NCI-H510A treated with DMSO at 0.1 percent for 48 hours (cell line): Measurements from ENCODE around the gene MIF.
"Not testable (repeated sequence)": the region's sequence is repeated elsewhere in the genome, so short reads cannot be mapped to it uniquely, and the experiment has no call there.

Experiments used
- DNase-seq: peaks from one replicate; lab custom pipeline; 2025; lab: John Stamatoyannopoulos, UW

Gene MIF

DNA sequence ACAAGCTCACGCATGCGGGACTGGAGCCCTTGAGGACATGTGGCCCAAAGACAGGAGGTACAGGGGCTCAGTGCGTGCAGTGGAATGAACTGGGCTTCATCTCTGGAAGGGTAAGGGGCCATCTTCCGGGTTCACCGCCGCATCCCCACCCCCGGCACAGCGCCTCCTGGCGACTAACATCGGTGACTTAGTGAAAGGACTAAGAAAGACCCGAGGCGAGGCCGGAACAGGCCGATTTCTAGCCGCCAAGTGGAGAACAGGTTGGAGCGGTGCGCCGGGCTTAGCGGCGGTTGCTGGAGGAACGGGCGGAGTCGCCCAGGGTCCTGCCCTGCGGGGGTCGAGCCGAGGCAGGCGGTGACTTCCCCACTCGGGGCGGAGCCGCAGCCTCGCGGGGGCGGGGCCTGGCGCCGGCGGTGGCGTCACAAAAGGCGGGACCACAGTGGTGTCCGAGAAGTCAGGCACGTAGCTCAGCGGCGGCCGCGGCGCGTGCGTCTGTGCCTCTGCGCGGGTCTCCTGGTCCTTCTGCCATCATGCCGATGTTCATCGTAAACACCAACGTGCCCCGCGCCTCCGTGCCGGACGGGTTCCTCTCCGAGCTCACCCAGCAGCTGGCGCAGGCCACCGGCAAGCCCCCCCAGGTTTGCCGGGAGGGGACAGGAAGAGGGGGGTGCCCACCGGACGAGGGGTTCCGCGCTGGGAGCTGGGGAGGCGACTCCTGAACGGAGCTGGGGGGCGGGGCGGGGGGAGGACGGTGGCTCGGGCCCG is at the start of gene MIF:
Gene MIF, plus strand, starts transcription at position 439 of the 765 bp plus-strand sequence. Its CDS starts 92 bp downstream, at position 531.
- DNase-seq = peak; percentile 80

DNA sequence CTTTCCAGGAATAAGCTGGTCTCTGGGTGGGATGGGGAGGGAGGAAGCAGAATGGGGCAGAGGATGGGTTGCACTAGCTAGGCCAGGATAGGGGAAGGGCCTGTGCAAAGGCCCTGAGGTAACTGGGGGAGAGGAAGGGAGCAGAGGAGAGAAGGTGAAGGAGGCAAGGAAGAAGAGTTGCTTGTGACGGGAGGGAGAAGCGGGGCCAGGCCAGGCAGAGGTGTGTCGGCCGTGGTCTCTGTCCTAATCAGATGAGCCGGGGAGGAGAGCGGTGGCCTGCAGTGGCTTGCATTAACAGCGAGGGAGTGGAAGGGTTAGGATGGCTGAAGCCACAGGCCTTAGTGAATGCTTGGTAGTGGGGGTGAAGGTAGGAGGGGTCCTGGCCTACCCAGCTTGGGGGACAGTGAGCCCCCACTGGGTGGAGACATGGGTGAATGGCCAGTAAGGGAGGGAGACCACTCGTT is 49.4 kb upstream of the MIF start:
- DNase-seq = no peak

DNA sequence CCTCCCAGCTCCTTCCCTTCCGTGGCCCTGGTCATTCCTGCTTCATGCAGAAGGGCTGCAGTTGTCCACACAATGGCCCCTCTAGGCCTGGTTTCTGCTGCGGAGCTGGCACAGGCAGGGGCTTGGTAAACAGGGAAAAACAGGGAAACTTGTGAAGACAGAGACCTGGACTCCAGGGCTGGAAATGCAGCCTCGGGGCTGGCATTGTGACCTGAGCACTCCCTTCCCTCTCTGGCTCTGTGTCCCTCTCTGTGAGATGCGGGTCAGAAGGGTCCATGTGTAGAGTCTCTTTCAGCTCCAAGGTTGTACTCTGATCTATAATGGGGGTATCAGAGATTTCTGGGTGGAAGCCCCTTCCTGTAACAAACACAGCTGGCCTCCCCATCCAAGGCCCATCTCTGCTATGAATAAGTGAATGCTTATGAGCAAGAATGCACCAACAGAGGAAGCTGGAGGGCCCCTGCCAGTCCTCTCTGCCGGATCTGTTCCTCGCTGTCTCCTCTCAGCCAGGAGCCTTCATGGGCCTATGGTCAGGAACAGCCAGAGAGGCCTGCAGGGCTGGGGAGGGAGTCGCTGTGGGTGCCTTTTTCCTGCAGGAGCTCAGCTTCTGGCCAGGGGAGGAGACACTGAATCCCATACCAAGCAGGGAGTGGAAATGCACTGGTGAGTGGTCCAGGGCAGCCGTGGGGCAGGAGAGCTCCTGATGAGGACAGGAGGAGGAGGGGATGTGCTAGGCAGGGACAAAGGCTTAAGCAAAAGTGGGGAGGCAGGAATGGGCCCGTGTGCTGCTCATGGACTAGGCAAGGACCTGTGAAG is 48.7 kb upstream of the MIF start:
- no peak for DNase-seq

DNA sequence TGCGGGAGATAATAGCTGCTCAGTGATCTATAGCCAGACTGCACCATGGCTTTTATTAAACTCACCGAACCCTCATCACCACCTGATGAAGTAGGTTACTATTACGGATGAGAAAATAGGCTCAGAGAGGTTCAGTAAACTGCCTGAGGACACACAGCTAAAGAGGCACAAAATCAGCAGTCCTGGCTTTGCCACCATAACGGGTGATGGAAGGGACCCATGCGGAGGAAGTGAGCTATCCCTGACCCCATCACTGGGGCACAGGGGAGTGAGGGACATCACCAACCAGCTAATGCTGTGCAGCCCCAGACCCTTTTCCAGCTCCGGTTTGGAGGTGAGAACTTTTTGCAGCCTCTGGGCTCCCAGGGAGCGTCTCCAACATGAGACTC is 48.1 kb upstream of the MIF start:
- no peak for DNase-seq

DNA sequence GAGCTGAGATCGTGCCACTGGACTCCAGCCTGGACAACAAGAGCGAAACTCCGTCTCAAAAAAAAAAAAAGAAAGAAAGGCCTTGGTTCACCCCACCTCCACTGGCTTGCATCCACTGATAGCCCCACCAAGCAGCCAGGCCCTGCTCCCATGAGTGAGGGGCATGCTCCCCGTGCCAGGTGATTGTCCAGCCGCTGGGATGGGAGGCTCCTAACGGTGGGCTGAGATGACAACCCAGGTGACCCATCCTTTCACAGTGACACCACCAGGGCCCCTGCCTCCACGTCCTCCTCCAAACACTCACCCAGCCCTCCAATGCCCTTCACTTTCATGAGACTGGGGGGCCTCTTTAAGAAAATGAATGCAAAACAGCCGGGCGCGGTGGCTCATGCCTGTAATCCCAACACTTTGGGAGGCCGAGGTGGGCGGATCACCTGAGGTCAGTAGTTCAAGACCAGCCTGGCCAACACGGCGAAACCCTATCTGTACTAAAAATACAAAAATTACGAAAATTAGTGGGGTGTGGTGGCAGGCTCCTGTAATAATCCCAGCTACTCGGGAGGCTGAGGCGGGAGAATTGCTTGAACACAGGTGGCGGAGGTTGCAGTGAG is 46.8 kb upstream of the MIF start:
- no peak for DNase-seq

DNA sequence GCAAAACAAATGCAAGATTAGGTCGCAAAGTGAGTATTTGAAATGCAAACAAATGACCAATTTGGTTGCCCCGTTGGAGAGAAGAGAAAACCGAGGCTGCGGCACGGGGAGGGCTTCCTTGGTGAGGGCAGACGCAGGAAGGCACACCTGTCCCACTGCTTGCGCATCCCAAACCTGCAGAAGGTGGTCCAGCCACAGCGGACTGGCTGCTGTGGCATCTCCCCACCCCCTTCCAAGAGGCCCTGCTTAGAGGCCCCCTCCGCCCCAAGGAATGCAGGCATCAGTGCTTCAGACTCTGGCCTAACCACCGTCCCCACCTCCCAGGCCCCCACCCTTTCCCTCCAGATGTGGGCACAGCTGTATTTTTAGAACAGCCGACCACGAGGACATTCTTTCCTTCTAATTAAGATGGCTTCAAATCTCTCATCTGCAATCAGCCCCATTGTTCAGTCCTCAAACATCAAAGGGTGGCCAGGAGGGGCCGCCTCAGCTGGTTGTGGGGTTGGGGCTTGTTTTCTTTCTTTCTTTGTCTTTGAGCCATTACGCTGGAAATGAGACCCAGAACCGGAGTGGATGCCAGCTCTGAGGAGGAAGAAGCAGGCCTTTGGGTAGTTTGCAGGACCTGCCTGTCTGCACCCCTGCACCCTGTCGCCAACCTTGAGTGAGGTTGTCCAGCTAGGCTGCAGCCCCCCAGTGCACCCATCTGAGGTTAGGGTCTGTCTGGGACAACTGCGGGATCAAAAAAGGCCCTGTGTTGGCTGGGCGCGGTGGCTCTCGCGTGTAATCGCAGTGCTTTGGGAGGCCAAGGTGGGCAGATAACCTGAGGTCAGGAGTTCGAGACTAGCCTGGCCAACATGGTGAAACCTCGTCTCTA is 46.0 kb upstream of the MIF start:
- DNase-seq = no peak

DNA sequence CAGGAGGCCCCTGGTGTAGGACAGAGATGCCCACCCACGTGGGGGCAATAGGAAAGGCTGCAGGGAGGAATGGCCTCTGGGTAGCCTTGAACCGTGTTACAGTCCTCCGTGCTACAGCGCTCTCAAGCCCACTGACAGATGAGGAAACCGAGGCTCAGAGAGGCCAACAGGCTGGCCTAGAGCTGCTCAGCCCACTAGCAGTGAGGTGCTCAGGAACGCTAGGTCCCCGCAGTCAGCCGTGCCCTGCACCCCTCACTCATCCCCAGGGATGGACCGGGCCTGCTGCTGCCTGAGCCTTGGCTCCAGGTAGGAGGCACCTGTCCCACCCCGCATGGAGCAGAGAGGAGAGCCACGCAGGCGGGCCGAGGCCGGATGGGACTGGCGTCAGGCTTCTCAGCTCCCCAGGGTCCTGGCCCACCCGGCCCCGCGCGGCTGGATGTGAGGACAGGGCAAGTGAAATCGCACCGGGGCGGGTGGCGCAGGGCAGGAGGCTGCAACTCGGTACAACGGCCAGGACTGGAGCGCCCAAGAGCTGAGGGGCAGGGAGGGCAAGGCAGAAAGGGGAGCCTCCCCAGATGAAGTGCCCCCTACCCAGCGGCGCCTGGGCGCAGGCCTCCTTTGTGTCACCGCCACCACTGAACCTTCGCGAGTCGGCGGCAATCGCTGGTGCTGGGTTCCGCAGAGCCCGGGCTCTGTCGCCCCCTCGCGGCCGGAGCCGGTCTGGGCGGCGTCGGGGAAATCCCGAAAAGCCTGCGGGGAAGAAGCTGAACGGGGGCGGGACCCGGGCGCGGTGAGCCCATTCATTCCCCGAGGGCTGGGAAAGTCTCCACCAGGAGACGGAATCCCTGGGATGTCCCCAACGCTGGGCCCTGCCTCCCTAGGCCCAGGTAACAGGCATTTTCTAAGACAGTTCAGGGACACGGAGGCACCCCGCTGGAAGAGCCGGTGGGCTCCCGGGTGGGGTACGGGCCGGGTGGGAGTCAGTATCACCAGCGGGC is 44.9 kb upstream of the MIF start:
- peak; percentile 44 for DNase-seq

DNA sequence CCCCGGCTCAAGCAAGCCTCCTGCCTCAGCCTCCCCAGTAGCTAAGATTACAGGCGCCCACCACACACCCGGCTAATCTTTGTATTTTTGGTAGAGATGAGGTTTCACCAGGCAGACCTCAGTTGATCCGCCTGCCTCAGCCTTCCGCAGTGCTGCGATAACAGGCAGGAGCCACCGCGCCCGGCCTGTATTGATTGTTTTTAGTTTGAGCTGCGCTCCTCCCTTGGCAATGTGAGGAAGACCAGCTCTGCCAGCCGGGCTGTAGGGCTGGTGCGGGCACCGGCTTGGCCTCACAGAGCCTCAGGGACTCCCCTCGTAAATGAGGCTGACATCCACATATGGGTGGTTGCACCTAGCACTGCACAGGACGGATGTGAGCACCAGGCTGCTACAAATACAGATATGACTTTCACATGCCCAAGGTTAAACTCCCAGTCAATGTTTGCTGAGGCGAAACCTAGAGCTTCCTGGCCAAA is 44.0 kb upstream of the MIF start:
- no peak for DNase-seq

DNA sequence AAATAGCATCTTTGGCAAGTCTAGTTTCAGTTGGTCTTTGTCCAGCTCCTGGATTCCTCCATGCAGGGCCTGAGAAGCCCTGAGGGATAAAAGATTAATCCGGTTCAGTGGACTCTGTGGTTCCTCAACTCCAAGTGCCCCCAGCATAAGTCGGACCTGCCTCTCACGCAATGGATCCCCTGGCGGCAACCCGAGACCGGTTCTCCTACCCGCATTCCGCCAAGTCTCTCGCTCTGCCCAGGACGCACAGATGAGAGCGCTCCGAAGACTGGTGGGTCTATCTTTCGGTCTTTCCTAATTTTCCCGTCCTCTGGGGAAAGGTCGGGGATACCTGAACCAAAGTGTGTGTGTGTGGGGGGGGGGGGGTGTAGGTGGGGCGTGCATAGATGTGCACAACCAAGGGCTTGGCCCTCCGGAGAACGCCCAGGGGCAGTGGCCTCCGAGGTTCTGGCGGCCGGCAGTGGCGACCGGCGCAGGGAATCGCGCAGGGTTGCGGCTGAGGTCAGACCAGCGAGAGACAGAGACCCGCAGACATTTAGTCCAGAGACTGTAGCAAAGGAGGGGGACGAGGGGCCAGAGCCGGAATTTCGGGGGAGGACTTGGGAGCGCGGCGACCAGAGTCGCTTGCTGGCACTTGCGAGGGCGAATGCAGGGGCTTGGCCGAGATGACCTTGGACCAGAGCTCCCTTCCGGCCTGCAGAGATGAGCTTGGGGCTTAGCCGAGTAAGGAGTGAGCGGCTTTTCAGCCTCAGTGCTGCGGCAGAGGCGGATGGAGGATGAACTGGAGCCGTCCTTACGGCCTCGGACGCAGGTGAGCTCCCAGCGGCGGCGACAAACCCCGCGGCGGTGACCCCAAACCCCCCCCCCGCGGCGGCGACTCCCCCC is 37.2 kb upstream of the MIF start:
- DNase-seq = peak; percentile 45

DNA sequence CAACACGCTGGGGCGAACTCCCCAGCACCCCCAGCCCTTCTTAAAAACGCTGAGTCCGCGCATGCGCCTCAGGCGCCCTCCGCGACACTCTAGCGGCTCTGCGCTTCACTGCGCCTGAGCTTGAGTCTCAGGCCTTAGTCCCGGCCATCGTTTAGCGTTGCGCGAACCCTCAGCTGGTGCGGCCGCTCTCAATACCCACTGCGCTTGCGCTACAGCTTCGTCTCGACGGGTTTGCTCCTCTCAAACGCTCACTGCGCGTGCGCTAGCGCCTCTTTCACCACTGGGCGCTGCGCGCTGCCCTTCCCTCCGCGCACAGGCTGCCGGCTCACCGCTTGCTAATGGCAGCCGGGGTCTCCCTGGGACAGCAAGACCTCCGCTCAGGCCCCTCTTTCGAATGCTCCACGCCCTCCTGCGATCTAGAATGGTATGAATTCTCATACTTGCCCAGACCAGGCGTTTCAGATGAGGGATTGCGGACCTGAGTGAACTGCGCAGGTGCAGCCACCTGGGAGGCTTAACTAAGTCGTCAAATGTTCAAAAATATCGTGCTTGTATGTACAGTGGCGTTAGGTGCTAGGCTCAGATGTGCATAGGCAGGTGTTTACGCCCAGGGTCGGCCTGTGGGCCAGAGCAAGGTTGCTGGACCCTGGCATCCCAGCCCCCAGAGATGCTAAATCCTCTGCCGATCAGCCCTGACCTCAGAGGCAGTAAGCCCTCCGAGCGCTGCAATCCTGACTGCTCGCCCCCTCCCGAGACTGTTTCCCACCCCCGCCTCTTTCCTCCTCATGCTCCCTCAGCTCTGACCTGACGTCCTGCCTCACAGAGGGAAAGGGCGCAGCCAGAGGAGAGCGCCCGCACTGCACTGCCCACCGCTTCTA is 36.3 kb upstream of the MIF start, which contains the start of gene SLC2A11:
Gene SLC2A11, plus strand, starts transcription at position 270 of the 878 bp plus-strand sequence. Its CDS starts 125 bp downstream, at position 395.
- DNase-seq = peak; percentile 89

DNA sequence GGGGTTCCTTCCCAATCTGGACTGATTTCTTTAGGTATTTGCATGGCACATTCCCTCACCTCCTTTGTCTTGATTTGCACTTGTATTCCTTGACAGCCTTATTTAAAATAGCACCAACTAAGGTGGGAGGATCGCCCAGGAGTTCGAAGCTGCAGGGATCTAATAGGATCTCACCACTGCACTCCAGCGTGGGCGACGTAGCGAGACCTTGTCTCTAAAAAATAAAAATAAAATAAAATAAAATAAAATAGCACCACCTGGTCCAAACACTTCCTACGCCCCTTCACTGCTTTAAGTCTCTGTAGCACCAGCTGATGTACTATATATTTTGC is 35.7 kb upstream of the MIF start:
- DNase-seq = no peak

DNA sequence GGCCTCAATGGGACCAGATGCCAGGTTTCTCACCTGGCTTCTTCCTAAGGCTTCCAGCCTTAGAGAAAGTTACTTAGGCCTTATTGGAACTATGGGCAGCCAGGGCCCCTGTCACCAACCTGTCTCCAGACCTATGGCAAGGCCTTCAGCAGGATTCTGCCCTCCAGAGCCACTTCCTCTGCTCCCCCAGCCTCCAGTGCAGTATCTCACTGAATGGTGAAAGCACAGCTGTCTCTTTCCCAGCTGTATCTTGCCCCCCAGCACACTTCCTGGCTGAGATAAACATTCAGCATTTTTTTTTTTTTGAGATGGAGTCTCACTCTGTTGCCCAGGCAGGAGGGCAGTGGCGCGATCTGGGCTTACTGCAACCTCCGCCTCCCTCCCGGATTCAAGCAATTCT is 35.0 kb upstream of the MIF start:
- no peak for DNase-seq

DNA sequence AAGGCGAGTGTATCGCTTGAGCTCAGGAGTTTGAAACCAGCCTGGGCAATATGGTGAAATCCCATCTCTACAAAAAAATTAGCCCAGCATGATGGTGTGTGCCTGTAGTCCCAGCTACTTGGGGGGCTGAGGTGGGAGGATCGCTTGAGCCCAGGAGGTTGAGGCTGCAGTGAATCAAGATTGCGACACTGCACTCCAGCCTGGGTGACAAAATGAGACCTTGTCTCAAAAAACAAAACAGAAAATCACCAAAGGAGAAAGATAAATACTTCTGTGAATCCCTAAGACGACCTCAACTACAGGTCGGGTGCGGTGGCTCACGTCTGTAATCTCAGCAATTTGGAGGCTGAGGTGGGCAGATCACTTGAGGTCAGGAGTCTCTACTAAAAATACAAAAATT is 34.0 kb upstream of the MIF start:
- not testable (repeated sequence) for DNase-seq

DNA sequence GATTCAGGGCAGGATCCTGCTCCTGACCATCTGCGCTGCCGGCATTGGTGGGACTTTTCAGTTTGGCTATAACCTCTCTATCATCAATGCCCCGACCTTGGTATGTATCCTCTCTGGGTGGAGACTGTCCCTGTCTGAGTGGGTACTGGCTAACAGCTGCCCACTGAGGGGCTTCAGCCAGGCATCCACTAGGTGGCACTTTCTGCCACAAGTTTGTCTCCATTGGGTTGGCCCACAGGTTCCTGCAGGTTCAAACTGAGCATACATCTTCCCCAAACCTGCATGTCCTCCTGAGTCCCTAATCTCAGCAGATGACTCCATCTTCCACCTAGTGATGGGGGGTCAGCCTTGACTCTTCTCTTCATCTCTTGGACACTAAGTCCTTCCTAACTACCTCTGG is 32.1 kb upstream of the MIF start:
- peak; percentile 7 for DNase-seq

DNA sequence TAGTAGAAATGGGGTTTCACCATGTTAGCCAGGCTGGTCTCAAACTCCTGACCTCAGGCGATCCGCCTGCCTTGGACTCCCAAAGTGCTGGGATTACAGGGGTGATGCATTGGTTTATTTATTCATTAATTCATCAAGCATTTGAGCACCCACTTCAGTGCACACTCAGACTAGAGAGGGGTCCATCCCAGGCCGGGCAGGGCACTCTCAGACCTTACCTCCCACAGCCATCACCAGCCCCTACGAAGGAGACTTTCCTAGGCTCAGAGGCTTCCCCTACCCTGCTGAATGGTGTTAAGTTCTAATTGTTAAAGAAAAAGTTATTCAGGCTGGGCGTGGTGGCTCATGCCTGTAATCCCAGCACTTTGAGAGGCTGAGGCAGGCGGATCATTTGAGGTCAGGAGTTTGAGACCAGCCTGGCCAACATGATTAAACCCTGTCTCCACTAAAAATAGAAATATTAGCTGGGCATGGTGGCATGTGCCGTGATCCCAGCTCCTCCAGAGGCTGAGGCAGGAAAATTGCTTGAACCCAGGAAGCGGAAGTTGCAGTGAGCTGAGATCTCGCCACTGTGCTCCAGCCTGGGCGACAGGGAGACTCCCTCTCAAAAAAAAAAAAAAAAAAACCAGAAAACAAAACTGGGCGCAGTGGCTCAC is 29.6 kb upstream of the MIF start:
- not testable (repeated sequence) for DNase-seq

DNA sequence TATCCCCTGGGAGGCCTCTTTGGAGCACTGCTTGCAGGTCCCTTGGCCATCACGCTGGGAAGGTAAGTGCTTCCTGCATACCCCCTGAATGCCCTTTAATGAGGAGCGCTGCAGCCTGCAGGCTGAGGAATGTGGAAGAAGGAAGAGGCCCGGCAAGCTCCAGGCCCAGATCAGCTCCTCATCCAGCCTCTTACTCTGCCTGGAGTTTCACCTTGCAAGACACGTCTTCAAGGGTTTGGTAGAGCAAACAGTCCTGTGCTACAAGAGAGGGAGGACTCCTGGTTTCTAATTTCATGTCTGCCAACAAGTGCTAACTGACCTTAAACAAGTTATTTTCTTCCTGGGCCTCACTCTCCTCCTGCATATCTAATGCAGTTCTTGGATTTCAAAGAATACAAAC is 25.6 kb upstream of the MIF start:
- DNase-seq = no peak

DNA sequence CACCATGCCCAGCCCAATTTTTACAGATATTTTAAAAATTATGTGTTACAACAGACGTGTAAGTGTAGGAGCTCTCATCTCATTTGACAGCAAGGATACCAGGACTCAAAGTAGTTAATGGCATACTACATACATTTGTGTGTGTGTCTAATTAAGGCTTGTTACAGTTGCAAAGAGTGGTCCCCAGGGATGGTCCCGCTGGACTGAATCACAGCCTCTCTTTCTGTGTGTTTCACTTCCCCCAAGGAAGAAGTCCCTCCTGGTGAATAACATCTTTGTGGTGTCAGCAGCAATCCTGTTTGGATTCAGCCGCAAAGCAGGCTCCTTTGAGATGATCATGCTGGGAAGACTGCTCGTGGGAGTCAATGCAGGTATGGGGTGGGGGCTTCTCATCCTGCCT is 19.3 kb upstream of the MIF start:
- no peak for DNase-seq

DNA sequence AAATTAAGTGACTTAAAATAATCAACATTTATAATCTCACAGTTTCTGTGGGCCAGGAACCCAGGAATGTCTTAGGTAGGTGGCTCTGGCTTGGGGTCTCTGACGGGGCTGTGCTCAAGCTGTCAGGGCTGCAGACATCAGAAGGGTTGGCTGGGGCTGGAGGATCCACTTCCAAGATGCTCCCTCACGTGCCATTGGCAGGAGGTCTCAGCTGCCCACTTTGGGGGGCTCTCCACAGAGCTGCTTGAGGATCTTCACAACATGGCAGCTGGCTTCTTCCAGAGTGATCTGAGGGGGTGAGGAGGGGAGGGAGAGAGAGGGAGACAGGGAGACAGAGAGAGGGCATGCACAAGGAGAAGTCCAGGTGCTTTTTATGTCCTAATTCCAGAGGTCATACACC is 18.4 kb upstream of the MIF start:
- DNase-seq = no peak
